ENCODE data around the gene LRP2. TPM values are rescaled to one million over a fixed set of nuclear protein-coding genes. Genes with fewer than 3 reads are reported as not detected.
"Not testable (repeated sequence)": the region's sequence is repeated elsewhere in the genome, so short reads cannot be mapped to it uniquely, and the experiment has no call there.

The LRP2 gene
- polyA plus RNA-seq, 4 donors: 0.01 to 10.4 TPM; not detected in 2

DNA sequence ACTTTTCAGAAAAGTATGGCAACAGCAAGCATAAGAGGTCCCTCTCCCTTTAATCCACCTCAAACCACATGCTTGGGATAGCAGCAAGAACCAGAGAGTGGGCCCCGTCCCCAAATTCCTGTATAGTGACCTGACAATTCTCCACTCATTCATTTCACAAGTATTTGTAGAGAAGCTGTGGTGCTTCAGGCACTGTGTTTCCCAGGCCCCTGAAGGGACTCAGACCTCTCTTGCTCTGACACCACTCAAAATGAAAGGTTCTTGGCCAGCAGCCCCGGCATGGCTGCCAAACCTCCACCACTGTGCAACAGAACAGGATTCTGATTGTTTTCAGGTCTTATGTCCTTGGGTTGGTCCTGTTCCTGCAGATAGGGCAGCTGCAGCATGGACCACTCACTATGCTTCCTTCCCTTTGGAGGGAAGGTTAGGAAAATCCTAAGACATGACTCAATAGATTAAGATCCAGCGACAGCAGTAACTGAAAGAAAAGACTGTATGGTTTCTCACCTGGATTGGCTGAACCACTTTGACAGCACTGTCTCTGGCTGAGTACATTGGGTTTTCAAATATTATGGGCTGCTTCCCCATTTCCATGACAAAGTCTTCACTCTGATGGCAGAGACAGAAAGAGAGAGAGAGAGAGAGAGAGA lies 225.3 kb downstream of the LRP2 start:
- no peak for DNase-seq
- Histone ChIP-seq H3K27ac (ENCODE audit: low read depth in 1 of 3, low read length in 2 of 3) (no peak overlapping the region), H3K4me3 (ENCODE audit: low read depth in 1 of 3, low read length in 3 of 3) (no peak overlapping the region), H3K27me3 (ENCODE audit: control insufficient read depth in 3 of 3, insufficient read depth in 3 of 3, low read length in 3 of 3) (no peaks in the 10 kb centered on the region), H3K4me1 (ENCODE audit: control insufficient read depth in 3 of 3, insufficient read depth in 2 of 3, low read depth in 1 of 3, low read length in 2 of 3) (no peaks in the 10 kb centered on the region), H3K36me3 (ENCODE audit: control insufficient read depth in 3 of 3, insufficient read depth in 2 of 3, low read depth in 1 of 3, low read length in 3 of 3) (peaks cover 0 to 2% (median 0%) of the 10 kb centered on the region in 3 donors), H3K9me3 (ENCODE audit: control insufficient read depth in 2 of 2, insufficient read depth in 1 of 2, low read depth in 1 of 2, low read length in 1 of 2) (no peaks in the 10 kb centered on the region)
- no peak for FAIRE-seq
- WGBS, 3 donors: 75 to 87% (median 76%) methylated on average over 3 of the region's 3 CpGs

GRCh38 chr2:169136428-169136827 lies 225.9 kb downstream of the LRP2 start:
- DNase-seq; H3K9me3 ChIP-seq (ENCODE audit: control insufficient read depth in 2 of 2, insufficient read depth in 1 of 2, low read depth in 1 of 2, low read length in 1 of 2); FAIRE-seq; H3K4me1 ChIP-seq (ENCODE audit: control insufficient read depth in 3 of 3, insufficient read depth in 2 of 3, low read depth in 1 of 3, low read length in 2 of 3); H3K27me3 ChIP-seq (ENCODE audit: control insufficient read depth in 3 of 3, insufficient read depth in 3 of 3, low read length in 3 of 3); H3K4me3 ChIP-seq (ENCODE audit: low read depth in 1 of 3, low read length in 3 of 3); H3K27ac ChIP-seq (ENCODE audit: low read depth in 1 of 3, low read length in 2 of 3); H3K36me3 ChIP-seq (ENCODE audit: control insufficient read depth in 3 of 3, insufficient read depth in 2 of 3, low read depth in 1 of 3, low read length in 3 of 3): not testable (repeated sequence)
- 87 to 100% (median 94%) methylated on average over 3 to 5 of the region's 5 CpGs for WGBS, 3 donors

GRCh38 chr2:169134272-169134671 lies 228.1 kb downstream of the LRP2 start:
- not testable (repeated sequence) for FAIRE-seq; H3K4me3 ChIP-seq (ENCODE audit: low read depth in 1 of 3, low read length in 3 of 3); H3K27ac ChIP-seq (ENCODE audit: low read depth in 1 of 3, low read length in 2 of 3); DNase-seq; H3K9me3 ChIP-seq (ENCODE audit: control insufficient read depth in 2 of 2, insufficient read depth in 1 of 2, low read depth in 1 of 2, low read length in 1 of 2); H3K4me1 ChIP-seq (ENCODE audit: control insufficient read depth in 3 of 3, insufficient read depth in 2 of 3, low read depth in 1 of 3, low read length in 2 of 3); H3K27me3 ChIP-seq (ENCODE audit: control insufficient read depth in 3 of 3, insufficient read depth in 3 of 3, low read length in 3 of 3); H3K36me3 ChIP-seq (ENCODE audit: control insufficient read depth in 3 of 3, insufficient read depth in 2 of 3, low read depth in 1 of 3, low read length in 3 of 3)
- 84 to 89% (median 86%) methylated on average over 6 of the region's 6 CpGs for WGBS, 3 donors

- no peak overlapping the region for H3K27ac ChIP-seq (ENCODE audit: low read depth in 1 of 3, low read length in 2 of 3)
- no peaks in the 10 kb centered on the region for H3K9me3 ChIP-seq (ENCODE audit: control insufficient read depth in 2 of 2, insufficient read depth in 1 of 2, low read depth in 1 of 2, low read length in 1 of 2)
- no peaks in the 10 kb centered on the region for H3K36me3 ChIP-seq (ENCODE audit: control insufficient read depth in 3 of 3, insufficient read depth in 2 of 3, low read depth in 1 of 3, low read length in 3 of 3)
- WGBS, 3 donors: 31 to 34% (median 33%) methylated on average over 9 of the region's 9 CpGs
- FAIRE-seq (no peak), DNase-seq (peak; percentile 45 to 50)
- no peaks in the 10 kb centered on the region for H3K27me3 ChIP-seq (ENCODE audit: control insufficient read depth in 3 of 3, insufficient read depth in 3 of 3, low read length in 3 of 3)
- peaks cover 0 to 4% (median 0%) of the 10 kb centered on the region in 3 donors for H3K4me1 ChIP-seq (ENCODE audit: control insufficient read depth in 3 of 3, insufficient read depth in 2 of 3, low read depth in 1 of 3, low read length in 2 of 3)
- H3K4me3 ChIP-seq (ENCODE audit: low read depth in 1 of 3, low read length in 3 of 3): no peak overlapping the region
Measured at GRCh38 chr2:169131587-169132512, 230.5 kb downstream of the LRP2 start.

DNA sequence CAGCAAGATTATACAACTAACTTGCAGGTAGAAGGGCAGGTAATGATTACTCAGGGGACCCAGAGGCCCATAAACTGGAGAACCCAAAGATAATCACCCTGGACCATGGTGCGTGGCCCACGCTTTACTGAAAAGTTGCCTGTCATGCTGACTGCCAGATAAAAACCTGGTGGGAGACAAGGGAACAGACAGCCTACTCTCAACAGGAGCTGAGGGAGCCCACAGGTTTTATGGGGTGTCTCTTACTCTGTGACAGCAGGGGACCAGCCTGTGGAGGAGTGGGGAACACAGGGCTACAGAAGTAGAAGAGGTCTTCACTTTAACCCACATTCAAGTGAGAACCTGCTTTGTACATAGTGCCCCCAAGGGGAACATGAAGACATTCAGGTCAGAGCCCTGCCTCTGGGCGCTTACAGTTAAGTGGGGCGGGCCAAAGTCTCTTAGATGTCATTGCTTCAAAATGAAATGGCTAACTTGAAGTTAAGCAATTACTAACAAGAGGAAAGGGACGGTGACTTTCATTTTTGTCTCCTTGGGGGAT lies 232.6 kb downstream of the LRP2 start:
- Histone ChIP-seq H3K27me3 (ENCODE audit: control insufficient read depth in 3 of 3, insufficient read depth in 3 of 3, low read length in 3 of 3) (no peaks in the 10 kb centered on the region), H3K9me3 (ENCODE audit: control insufficient read depth in 2 of 2, insufficient read depth in 1 of 2, low read depth in 1 of 2, low read length in 1 of 2) (no peaks in the 10 kb centered on the region), H3K27ac (ENCODE audit: low read depth in 1 of 3, low read length in 2 of 3) (peak overlapping the region in 1 of 3 donors; percentile 16), H3K4me3 (ENCODE audit: low read depth in 1 of 3, low read length in 3 of 3) (no peak overlapping the region), H3K36me3 (ENCODE audit: control insufficient read depth in 3 of 3, insufficient read depth in 2 of 3, low read depth in 1 of 3, low read length in 3 of 3) (no peaks in the 10 kb centered on the region), H3K4me1 (ENCODE audit: control insufficient read depth in 3 of 3, insufficient read depth in 2 of 3, low read depth in 1 of 3, low read length in 2 of 3) (peaks cover 0 to 4% (median 0%) of the 10 kb centered on the region in 3 donors)
- FAIRE-seq (no peak), DNase-seq (peak in 1 of 2 donors; percentile 63)
- WGBS, 3 donors: 74 to 86% (median 80%) methylated on average over 5 of the region's 5 CpGs

GRCh38 chr2:169119851-169120250 lies 242.5 kb downstream of the LRP2 start:
- Histone ChIP-seq H3K36me3 (ENCODE audit: control insufficient read depth in 3 of 3, insufficient read depth in 2 of 3, low read depth in 1 of 3, low read length in 3 of 3) (no peaks in the 10 kb centered on the region), H3K9me3 (ENCODE audit: control insufficient read depth in 2 of 2, insufficient read depth in 1 of 2, low read depth in 1 of 2, low read length in 1 of 2) (peaks cover 0 to 3% of the 10 kb centered on the region in 2 donors), H3K27me3 (ENCODE audit: control insufficient read depth in 3 of 3, insufficient read depth in 3 of 3, low read length in 3 of 3) (peaks cover 0 to 2% (median 0%) of the 10 kb centered on the region in 3 donors), H3K27ac (ENCODE audit: low read depth in 1 of 3, low read length in 2 of 3) (no peak overlapping the region), H3K4me3 (ENCODE audit: low read depth in 1 of 3, low read length in 3 of 3) (no peak overlapping the region), H3K4me1 (ENCODE audit: control insufficient read depth in 3 of 3, insufficient read depth in 2 of 3, low read depth in 1 of 3, low read length in 2 of 3) (no peaks in the 10 kb centered on the region)
- FAIRE-seq: no peak
- WGBS, 3 donors: 82 to 96% (median 91%) methylated on average over 4 of the region's 4 CpGs
- DNase-seq: no peak

DNA sequence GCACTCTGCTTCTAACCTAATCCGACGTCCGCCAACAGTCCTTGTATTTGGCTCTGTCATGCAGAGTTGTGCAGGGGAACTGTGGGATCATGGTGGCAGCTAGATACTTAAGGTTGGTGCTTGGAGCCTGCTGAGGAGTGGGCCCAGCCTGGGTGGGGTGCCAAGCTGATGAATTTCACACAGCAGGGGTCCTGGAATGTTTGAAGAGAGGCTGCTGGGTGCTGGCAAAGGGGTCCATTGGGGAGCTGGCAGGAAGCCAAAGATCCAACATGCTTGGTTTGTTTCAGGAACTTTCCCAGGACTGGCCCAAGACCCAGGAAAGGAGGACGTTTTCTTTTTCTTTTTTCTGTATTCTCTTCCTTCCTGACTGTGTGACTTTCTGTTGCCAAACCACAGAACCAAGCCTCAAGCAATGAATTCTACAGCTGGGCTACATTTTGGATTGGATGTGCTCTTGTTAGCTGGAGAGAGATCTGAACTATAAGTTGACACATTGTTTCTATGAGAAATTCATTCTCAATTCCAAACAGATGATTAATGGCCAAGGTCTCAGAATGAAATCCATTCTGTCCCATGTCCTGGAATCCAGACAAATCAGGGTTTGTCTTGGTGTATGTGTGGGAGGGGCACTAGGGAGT lies 243.1 kb downstream of the LRP2 start:
- no peak overlapping the region for H3K27ac ChIP-seq (ENCODE audit: low read depth in 1 of 3, low read length in 2 of 3)
- H3K27me3 ChIP-seq (ENCODE audit: control insufficient read depth in 3 of 3, insufficient read depth in 3 of 3, low read length in 3 of 3): peaks cover 0 to 2% (median 0%) of the 10 kb centered on the region in 3 donors
- WGBS, 3 donors: 71 to 82% (median 80%) methylated on average over 4 of the region's 4 CpGs
- H3K4me1 ChIP-seq (ENCODE audit: control insufficient read depth in 3 of 3, insufficient read depth in 2 of 3, low read depth in 1 of 3, low read length in 2 of 3): no peaks in the 10 kb centered on the region
- no peak overlapping the region for H3K4me3 ChIP-seq (ENCODE audit: low read depth in 1 of 3, low read length in 3 of 3)
- peaks cover 0 to 3% of the 10 kb centered on the region in 2 donors for H3K9me3 ChIP-seq (ENCODE audit: control insufficient read depth in 2 of 2, insufficient read depth in 1 of 2, low read depth in 1 of 2, low read length in 1 of 2)
- H3K36me3 ChIP-seq (ENCODE audit: control insufficient read depth in 3 of 3, insufficient read depth in 2 of 3, low read depth in 1 of 3, low read length in 3 of 3): no peaks in the 10 kb centered on the region
- no peak for DNase-seq
- FAIRE-seq: no peak

- Histone ChIP-seq H3K9me3 (ENCODE audit: control insufficient read depth in 2 of 2, insufficient read depth in 1 of 2, low read depth in 1 of 2, low read length in 1 of 2) (peaks cover 0 to 3% of the 10 kb centered on the region in 2 donors), H3K27ac (ENCODE audit: low read depth in 1 of 3, low read length in 2 of 3) (no peak overlapping the region), H3K27me3 (ENCODE audit: control insufficient read depth in 3 of 3, insufficient read depth in 3 of 3, low read length in 3 of 3) (peaks cover 0 to 2% (median 0%) of the 10 kb centered on the region in 3 donors), H3K4me1 (ENCODE audit: control insufficient read depth in 3 of 3, insufficient read depth in 2 of 3, low read depth in 1 of 3, low read length in 2 of 3) (no peaks in the 10 kb centered on the region), H3K4me3 (ENCODE audit: low read depth in 1 of 3, low read length in 3 of 3) (no peak overlapping the region), H3K36me3 (ENCODE audit: control insufficient read depth in 3 of 3, insufficient read depth in 2 of 3, low read depth in 1 of 3, low read length in 3 of 3) (no peaks in the 10 kb centered on the region)
- FAIRE-seq (no peak), DNase-seq (no peak)
- 44 to 72% (median 45%) methylated on average over 2 of the region's 2 CpGs for WGBS, 3 donors
Measured at GRCh38 chr2:169118060-169118459, 244.3 kb downstream of the LRP2 start.

Measured in small intestine (tissue), 7 donors.